Body of pancreas (tissue), 4 donors: ENCODE measurements around the gene C1orf115. TPM values are rescaled to one million over a fixed set of nuclear protein-coding genes. Genes with fewer than 3 reads are reported as not detected.

ENCODE experiments used
- ATAC-seq: fragments of 150-250 bp; one replicate; pipeline ENCODE4 v1.9.1; 2016
- DNase-seq, 4 donors: peaks; one replicate each; pipeline ENCODE4 v3.0.0-alpha.2; 2019
- H3K27ac ChIP-seq, 4 donors: fragments of 200-600 bp; sonication (generic); 1 replicate in 3 of 4; 2 replicates in 1 of 4; pipeline versions ENCODE4 v1.5.1 to v1.6.1; 2016 to 2019; ENCODE audit warnings: mild to moderate bottlenecking in 1 of 4, mixed read lengths in 1 of 4, moderate library complexity in 1 of 4
- H3K27me3 ChIP-seq, 2 donors: fragments of 200-600 bp; sonication (generic); one replicate each; pipeline ENCODE4 v1.6.0; 2016; ENCODE audit warnings: mild to moderate bottlenecking in 1 of 2
- H3K36me3 ChIP-seq, 2 donors: fragments of 200-600 bp; sonication (generic); replicated peaks in 1 of 2; 2 replicates each; pipeline ENCODE4 v1.5.1; 2016; ENCODE audit warnings: low read depth in 2 of 2; ENCODE audit not compliant: insufficient read depth in 1 of 2
- H3K4me1 ChIP-seq: fragments of 200-600 bp; sonication (generic); one replicate; pipeline ENCODE4 v1.6.0; 2016
- H3K4me3 ChIP-seq, 2 donors: fragments of 200-600 bp; sonication (generic); 1 replicate in 1 of 2; 2 replicates in 1 of 2; pipeline ENCODE4 v1.5.1; 2016 to 2019
- H3K9me3 ChIP-seq, 3 donors: fragments of 200-600 bp; sonication (generic); 1 replicate in 2 of 3; 2 replicates in 1 of 3; pipeline ENCODE4 v1.5.1; 2016
- CTCF ChIP-seq, 7 experiments: fragments of 450-650 bp in 4 of 7; fragments of 200-600 bp in 3 of 7; sonication (generic) in 3 of 7; IDR thresholded peaks; one replicate each; pipeline ENCODE4 v1.5.1; 2016 to 2019; ENCODE audit warnings: antibody characterized with exemption in 7 of 7
- POLR2A ChIP-seq, 3 donors: fragments of 450-650 bp; IDR thresholded peaks; one replicate each; pipeline ENCODE4 v1.6.1; 2016; ENCODE audit warnings: antibody characterized with exemption in 3 of 3, mild to moderate bottlenecking in 2 of 3
- WGBS, 2 donors: methylation state at CpG; one replicate each; pipeline ENCODE4 v1.1.5; 2017; 5-methylcytosine and 5-hydroxymethylcytosine counted together
- intact Hi-C: fragments of 100-400 bp; cut with DNase I; formaldehyde crosslinking; loops from one replicate; pipeline ENCODE4 v1.15.1; 2023
- total RNA-seq, 2 donors: library from RNA; depleted of rRNA; stranded (reverse); fragments of >200 nt; gene quantifications; one replicate each; pipeline ENCODE4 v1.1.0, GENCODE V29; 2016

C1orf115 gene
- total RNA-seq, 2 donors from 2014 or later = 10.9 to 11.4 TPM

DNA sequence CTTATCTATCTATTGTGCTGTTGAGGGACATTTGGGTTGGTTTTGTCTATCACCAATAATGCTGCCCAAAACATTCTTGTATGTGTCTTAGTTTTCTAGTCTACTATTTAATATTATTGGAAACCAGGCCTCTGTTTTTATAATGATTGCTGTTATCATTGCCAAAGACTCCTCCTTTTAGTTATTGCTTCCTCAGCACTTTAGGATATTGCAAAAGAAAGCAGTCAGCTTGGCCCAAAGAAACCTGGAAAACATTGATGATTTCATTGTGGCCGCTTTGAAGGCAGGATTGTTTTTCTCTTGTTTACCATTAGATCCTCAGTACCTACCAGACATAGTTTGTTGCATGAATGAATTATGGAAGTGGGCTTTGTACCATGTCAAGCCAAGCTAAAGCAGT lies 37.4 kb downstream of the C1orf115 start:
- 63 to 82% methylated on average over 1 of the region's 1 CpG for WGBS, 2 donors
- DNase-seq (no peak), ATAC-seq (no peak)
- Histone ChIP-seq H3K27me3 (no peaks in the 10 kb centered on the region), H3K9me3 (no peaks in the 10 kb centered on the region), H3K4me3 (no peak overlapping the region), H3K27ac (no peak overlapping the region), H3K36me3 (no peaks in the 10 kb centered on the region), H3K4me1 (peaks cover 5% of the 10 kb centered on the region)
- intact Hi-C loops = no loop called here
- no peak for TF ChIP-seq CTCF (IDR thresholded peaks at IDR 0.05)
- no peak for TF ChIP-seq POLR2A (IDR thresholded peaks at IDR 0.05)

GRCh38 chr1:220730486-220730885 lies 40.3 kb downstream of the C1orf115 start:
- Histone ChIP-seq H3K4me1 (peaks cover 27% of the 10 kb centered on the region), H3K27ac (no peak overlapping the region), H3K4me3 (no peak overlapping the region), H3K27me3 (no peaks in the 10 kb centered on the region), H3K9me3 (no peaks in the 10 kb centered on the region), H3K36me3 (no peaks in the 10 kb centered on the region)
- intact Hi-C loops = loop anchor here (5.0 kb wide), 1 partner anchor 38 kb away; the partner anchor contains the start of gene C1orf115
- TF ChIP-seq POLR2A (IDR thresholded peaks at IDR 0.05) (no peak), CTCF (IDR thresholded peaks at IDR 0.05) (no peak)
- ATAC-seq (no peak), DNase-seq (no peak)
- 77 to 91% methylated on average over 2 of the region's 2 CpGs for WGBS, 2 donors

GRCh38 chr1:220732137-220732536 lies 42.0 kb downstream of the C1orf115 start:
- Histone ChIP-seq H3K9me3 (no peaks in the 10 kb centered on the region), H3K4me1 (peaks cover 27% of the 10 kb centered on the region), H3K4me3 (no peak overlapping the region), H3K27ac (no peak overlapping the region), H3K36me3 (no peaks in the 10 kb centered on the region), H3K27me3 (no peaks in the 10 kb centered on the region)
- intact Hi-C loops = loop anchor here (5.0 kb wide), 1 partner anchor 40 kb away; the partner anchor contains the start of gene C1orf115
- DNase-seq = no peak
- WGBS, 2 donors = 29 to 43% methylated on average over 3 of the region's 3 CpGs
- no peak for ATAC-seq
- no peak for TF ChIP-seq CTCF (IDR thresholded peaks at IDR 0.05)
- no peak for TF ChIP-seq POLR2A (IDR thresholded peaks at IDR 0.05)

DNA sequence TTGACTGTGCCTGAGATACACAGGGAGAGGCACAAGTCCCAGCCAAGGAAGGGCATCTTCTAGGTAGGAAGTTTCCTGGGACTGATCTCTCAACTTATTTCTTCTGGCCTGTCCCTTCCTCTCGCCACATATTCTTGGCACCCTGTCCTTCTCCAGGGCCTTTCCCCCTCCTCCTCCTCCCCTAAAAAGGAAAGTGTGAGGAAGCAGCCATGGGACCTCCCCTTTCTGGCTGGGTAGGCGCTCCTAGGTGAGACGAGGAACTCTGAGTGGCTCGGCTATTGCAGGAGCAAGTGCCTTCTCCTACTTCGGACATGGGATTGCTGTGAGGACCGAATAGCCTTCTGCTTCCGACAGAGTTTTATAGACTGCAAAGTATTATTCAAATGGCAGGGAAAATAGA lies 42.5 kb downstream of the C1orf115 start:
- 51 to 56% methylated on average over 7 of the region's 7 CpGs for WGBS, 2 donors
- intact Hi-C loops = loop anchor here (5.0 kb wide), 1 partner anchor 40 kb away; the partner anchor contains the start of gene C1orf115
- Histone ChIP-seq H3K36me3 (no peaks in the 10 kb centered on the region), H3K27ac (peak overlapping the region in 2 of 4 donors; percentile 38 to 59), H3K9me3 (no peaks in the 10 kb centered on the region), H3K27me3 (no peaks in the 10 kb centered on the region), H3K4me1 (peaks cover 27% of the 10 kb centered on the region), H3K4me3 (no peak overlapping the region)
- ATAC-seq (peak; percentile 41), DNase-seq (peak in 1 of 4 donors; percentile 29)
- TF ChIP-seq POLR2A (IDR thresholded peaks at IDR 0.05) = no peak
- TF ChIP-seq CTCF (IDR thresholded peaks at IDR 0.05) = no peak

GRCh38 chr1:220733086-220733601 lies 43.0 kb downstream of the C1orf115 start:
- intact Hi-C loops = loop anchor here (5.0 kb wide), 1 partner anchor 41 kb away; the partner anchor contains the start of gene C1orf115
- peak overlapping the region in 2 of 4 donors; percentile 38 to 59 for H3K27ac ChIP-seq

More at GRCh38 chr1:220733086-220733601, 43.0 kb downstream of the C1orf115 start:
- DNase-seq (peak; percentile 62 to 76 (median 70)), ATAC-seq (peak; percentile 92)
- TF ChIP-seq POLR2A (IDR thresholded peaks at IDR 0.05) = no peak
- TF ChIP-seq CTCF (IDR thresholded peaks at IDR 0.05) = peak; percentile 85 to 92 (median 88)
- 0 to 3% methylated on average over 15 of the region's 15 CpGs for WGBS, 2 donors
- Histone ChIP-seq H3K4me3 (no peak overlapping the region), H3K27me3 (no peaks in the 10 kb centered on the region), H3K4me1 (peaks cover 27% of the 10 kb centered on the region), H3K9me3 (no peaks in the 10 kb centered on the region), H3K36me3 (no peaks in the 10 kb centered on the region)
